AG04449 (cell line): Measurements from ENCODE around the gene KIF26B.

Experiments used
- CTCF ChIA-PET: fragments of 350-600 bp; formaldehyde crosslinking; extraction: SDS; loops from one replicate; lab custom pipeline; 2021; ENCODE audit warnings: antibody characterized with exemption; lab: Yijun Ruan, JAX
- POLR2A ChIA-PET: fragments of 400-600, 350-600 bp; formaldehyde crosslinking; extraction: SDS; loops from one replicate; lab custom pipeline; 2020; ENCODE audit warnings: antibody characterized with exemption, inconsistent platforms; lab: Yijun Ruan, JAX
- DNase-seq: peaks from one replicate; pipeline ENCODE4 v3.0.0-alpha.2; 2010; ENCODE audit warnings: low read depth, low spot score
- H3K4me3 ChIP-seq: 2 replicates; pipeline ENCODE4 v1.5.1; 2011; ENCODE audit warnings: low read depth, mild to moderate bottlenecking, control low read depth, low read length
- TF ChIP-seq, protein P1 (sequence below): IDR thresholded peaks from one replicate; pipeline ENCODE4 v1.5.1; 2011; ENCODE audit warnings: mild to moderate bottlenecking, moderate library complexity, low read length, control low read depth, inconsistent platforms; ENCODE audit not compliant: insufficient read depth; ENCODE audit errors: missing control alignments

KIF26B gene

DNA sequence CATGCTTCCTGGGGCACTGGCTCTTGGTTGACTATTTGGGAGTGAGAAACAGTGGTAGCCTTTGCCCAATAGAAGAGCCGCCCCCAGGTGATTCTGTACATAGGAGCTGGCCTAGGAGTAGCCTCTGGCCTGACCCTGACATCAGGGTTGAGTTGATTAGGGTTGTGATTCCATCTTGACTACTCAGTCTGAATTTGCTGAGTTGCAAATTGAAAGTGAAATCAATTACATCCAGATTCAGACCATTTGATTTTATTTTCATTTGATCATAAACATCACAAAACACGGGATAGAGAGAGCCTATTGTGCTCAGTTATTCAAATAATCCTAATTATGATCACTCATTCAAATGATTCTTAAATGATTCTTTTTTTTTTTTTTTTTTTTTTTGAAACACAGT is 253.2 kb downstream of the KIF26B start:
- TF ChIP-seq, protein P1, sequence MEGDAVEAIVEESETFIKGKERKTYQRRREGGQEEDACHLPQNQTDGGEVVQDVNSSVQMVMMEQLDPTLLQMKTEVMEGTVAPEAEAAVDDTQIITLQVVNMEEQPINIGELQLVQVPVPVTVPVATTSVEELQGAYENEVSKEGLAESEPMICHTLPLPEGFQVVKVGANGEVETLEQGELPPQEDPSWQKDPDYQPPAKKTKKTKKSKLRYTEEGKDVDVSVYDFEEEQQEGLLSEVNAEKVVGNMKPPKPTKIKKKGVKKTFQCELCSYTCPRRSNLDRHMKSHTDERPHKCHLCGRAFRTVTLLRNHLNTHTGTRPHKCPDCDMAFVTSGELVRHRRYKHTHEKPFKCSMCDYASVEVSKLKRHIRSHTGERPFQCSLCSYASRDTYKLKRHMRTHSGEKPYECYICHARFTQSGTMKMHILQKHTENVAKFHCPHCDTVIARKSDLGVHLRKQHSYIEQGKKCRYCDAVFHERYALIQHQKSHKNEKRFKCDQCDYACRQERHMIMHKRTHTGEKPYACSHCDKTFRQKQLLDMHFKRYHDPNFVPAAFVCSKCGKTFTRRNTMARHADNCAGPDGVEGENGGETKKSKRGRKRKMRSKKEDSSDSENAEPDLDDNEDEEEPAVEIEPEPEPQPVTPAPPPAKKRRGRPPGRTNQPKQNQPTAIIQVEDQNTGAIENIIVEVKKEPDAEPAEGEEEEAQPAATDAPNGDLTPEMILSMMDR: no peak
- POLR2A ChIA-PET: no interaction called here
- CTCF ChIA-PET: interaction anchor here (0.9 kb wide), 1 partner anchor 16 kb away, joined by 3 read pairs; no protein-coding TSS in a partner anchor
- no peak overlapping the region for H3K4me3 ChIP-seq
- no peak for DNase-seq

DNA sequence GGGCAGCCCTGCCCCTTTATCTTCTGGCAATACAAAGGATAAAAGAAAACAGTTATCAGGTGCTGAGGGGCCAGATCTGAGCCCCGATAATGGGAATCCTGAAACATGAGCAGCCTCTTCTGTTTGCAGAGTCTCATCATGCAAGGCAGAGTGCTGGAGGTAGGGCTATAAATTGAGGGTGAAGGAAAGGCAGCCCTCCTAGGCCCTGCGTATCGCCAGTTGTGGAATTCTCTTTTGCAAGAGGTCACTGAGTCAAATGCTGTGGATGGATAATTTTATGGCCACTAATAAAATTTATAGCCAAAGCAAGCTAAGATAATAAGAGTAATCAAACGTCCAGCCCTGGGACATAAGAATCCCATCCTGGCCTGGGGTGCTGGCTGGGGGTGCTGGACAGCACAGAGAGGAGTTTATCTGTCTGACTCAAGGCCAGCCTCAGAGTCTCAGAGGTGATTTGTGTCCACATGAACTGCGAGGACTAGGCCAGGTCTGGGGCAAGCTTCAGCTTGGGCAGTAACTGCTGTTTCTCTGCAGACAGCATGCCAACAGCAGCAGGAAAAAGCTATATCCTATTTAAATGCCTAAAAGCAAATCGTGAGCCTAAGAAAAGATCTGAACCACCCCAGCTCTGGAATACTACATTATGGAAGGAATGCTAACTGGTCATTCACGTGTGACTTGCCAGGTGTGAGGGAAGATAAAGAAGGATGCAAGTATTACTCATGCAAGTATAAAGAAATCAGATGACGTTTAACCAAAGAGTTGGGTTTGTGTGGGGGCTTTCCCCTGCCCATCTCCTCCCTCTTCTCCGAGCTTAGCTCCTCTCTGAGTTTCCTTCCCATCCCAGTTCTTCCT is 254.8 kb downstream of the KIF26B start:
- H3K4me3 ChIP-seq: no peak overlapping the region
- ChIA-PET POLR2A (interaction anchor here (0.5 kb wide), 1 partner anchor 253 kb away, joined by 3 read pairs; no protein-coding TSS in a partner anchor), CTCF (no interaction called here)
- no peak for DNase-seq
- TF ChIP-seq, protein P1: no peak

DNA sequence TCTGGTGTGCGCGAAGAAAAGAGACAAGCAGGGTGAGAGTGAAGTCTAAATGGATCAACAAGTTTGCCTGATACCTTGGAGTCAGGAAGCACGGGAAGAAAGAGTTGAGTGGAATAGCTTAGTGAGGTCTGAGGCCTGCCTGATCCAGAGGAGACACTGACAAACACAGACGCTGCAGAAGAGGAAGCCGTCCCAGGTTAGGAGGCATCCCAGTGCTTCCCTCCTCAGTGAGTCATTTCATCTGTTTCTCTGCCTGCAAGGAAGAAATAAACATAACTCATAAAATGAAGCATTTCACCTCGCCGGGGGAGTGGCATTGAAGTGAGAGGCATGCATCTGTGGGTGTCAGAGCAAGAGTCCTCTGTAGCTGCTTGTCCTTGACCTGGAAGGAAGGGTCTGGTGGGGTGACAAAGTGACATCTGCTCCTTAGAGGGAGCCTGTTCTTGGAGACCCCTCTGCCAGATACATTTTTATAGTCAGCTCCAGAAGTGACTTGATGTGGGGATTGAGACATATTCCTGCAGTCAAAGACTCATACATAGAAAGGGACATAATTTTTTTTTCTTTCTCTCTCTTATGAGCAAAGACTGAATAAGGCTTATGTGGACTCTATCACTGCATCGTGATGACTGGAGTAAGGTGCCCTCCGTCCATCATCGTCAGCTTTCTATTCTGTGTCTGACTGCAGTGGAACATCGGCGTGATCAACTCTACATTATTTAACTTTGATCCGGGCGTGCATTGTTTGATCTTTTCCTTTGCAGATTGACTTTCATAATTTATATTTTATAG is 256.7 kb downstream of the KIF26B start:
- H3K4me3 ChIP-seq: no peak overlapping the region
- ChIA-PET POLR2A (no interaction called here), CTCF (no interaction called here)
- TF ChIP-seq, protein P1: no peak
- no peak for DNase-seq

DNA sequence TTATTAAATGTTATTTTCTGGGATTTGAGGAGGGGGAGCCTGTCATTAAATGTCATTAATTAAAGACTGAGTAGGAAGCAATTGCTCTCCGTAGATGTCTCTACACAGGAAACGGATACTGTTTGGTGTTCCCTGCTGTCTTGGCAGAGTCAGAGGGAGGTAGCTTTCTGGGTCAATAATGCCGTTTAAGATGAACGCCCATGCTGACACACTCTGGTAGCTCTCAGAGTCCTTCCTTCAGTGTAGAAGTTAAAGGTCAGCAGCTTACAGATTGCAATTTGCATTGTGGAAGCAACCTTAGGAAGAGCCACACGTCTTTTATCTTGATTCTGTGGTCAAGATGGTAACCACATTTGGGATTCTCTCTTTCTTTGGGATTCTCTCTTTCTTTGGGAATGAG is 257.5 kb downstream of the KIF26B start:
- TF ChIP-seq, protein P1: no peak
- ChIA-PET POLR2A (no interaction called here), CTCF (interaction anchor here (1.3 kb wide), 1 partner anchor 9 kb away, joined by 3 read pairs; no protein-coding TSS in a partner anchor)
- no peak overlapping the region for H3K4me3 ChIP-seq
- no peak for DNase-seq

DNA sequence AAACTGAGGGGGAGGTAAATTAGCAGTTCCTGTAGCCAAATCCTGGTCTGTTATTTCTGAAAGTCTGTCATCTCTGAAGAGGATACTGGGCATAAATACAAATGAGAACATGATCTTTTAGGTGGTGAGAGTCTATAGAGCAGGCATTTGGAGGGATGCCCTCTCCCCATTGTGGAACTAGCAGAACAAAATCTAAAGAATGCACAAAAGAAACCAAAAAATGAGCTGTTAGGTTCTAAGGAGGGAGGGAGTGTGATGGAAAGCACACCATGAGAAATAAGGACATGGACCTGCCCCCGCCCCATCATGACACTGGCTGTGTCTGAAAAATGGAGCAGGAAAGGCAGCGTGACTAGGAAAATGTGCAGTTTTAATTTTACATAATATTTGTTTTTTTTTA is 262.0 kb downstream of the KIF26B start:
- CTCF ChIA-PET: no interaction called here
- H3K4me3 ChIP-seq: no peak overlapping the region
- TF ChIP-seq, protein P1: no peak

DNA sequence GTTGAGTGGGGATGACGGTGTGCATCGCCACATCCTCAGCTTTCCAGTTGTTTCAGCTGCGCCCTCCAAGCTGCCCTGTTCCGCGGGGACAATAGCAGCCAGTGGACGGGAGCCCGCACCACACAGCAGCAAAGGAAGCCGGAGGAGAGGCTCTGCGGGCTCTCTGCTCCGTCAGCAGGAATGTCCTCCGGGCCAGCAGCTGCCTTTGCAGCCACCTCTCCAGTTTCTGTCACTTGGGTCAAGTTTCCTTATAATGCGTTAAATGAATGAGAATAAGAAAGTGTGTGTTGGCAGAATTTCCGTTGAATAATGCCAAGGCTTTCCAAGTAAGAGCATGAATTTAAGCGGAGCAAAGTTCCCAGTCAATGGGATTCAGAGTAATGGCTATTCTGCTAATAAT is 263.3 kb downstream of the KIF26B start:
- no peak for DNase-seq
- POLR2A ChIA-PET: no interaction called here
- TF ChIP-seq, protein P1: no peak
- CTCF ChIA-PET: no interaction called here
- no peak overlapping the region for H3K4me3 ChIP-seq

More for the DNA sequence above, 262.0 kb downstream of the KIF26B start:
- POLR2A ChIA-PET: no interaction called here
- DNase-seq: no peak
